PC-9 (cell line): ENCODE results near the gene KLHL36. TPM values are rescaled to one million over a fixed set of nuclear protein-coding genes. Genes with fewer than 3 reads are reported as not detected.
"Not testable (repeated sequence)": the region's sequence is repeated elsewhere in the genome, so short reads cannot be mapped to it uniquely, and the experiment has no call there.

Experiments
- BruUV-seq: library from RNA; stranded (reverse); fragments of 400-500 nt; replicated peaks from 2 replicates; lab custom pipeline; 2021; lab: Mats Ljungman, UMichigan
- CTCF ChIA-PET: fragments of 300-600 bp; sonication (Branson Sonifier 250); formaldehyde crosslinking; loops from one replicate; lab custom pipeline; 2022; ENCODE audit warnings: antibody characterized with exemption; lab: Charles Lee
- POLR2A ChIA-PET: fragments of 300-600 bp; sonication (Branson Sonifier 250); formaldehyde crosslinking; loops from one replicate; lab custom pipeline; 2022; ENCODE audit warnings: antibody characterized with exemption; ENCODE audit not compliant: unreplicated experiment; lab: Charles Lee
- DNase-seq, 2 experiments: peaks; one replicate each; pipeline versions ENCODE4 v3.0.0 to v3.0.0-alpha.2; 2015 to 2022; ENCODE audit warnings: mixed read lengths in 1 of 2
- H2AFZ ChIP-seq: fragments of 200-600 bp; sonication (generic); 2 replicates; pipeline ENCODE4 v1.8.1; 2017; ENCODE audit warnings: antibody characterized with exemption
- H3F3A ChIP-seq: fragments of 200-600 bp; sonication (generic); 2 replicates; pipeline ENCODE4 v1.8.1; 2017; ENCODE audit warnings: antibody characterized with exemption, mild to moderate bottlenecking, low read depth; ENCODE audit not compliant: insufficient read depth
- H3K27ac ChIP-seq: fragments of 200-600 bp; sonication (generic); 2 replicates; pipeline ENCODE4 v1.6.1; 2016; ENCODE audit warnings: mixed run types
- H3K27me3 ChIP-seq: fragments of 200-600 bp; sonication (generic); 2 replicates; pipeline ENCODE4 v1.6.1; 2016; ENCODE audit warnings: low read depth, mixed run types; ENCODE audit not compliant: insufficient read depth
- H3K36me3 ChIP-seq: fragments of 200-600 bp; sonication (generic); 2 replicates; pipeline ENCODE4 v1.6.1; 2016; ENCODE audit warnings: low read depth, mixed run types
- H3K4me1 ChIP-seq: fragments of 200-600 bp; sonication (generic); replicated peaks from 2 replicates; pipeline ENCODE4 v1.6.1; 2016; ENCODE audit warnings: mixed run types; ENCODE audit not compliant: insufficient read depth
- H3K4me2 ChIP-seq: fragments of 200-600 bp; sonication (generic); 2 replicates; pipeline ENCODE4 v1.6.1; 2017; ENCODE audit warnings: mixed run types
- H3K4me3 ChIP-seq: fragments of 200-600 bp; sonication (generic); 2 replicates; pipeline ENCODE4 v1.6.1; 2016; ENCODE audit warnings: mixed run types
- H3K79me2 ChIP-seq: fragments of 200-600 bp; sonication (generic); 2 replicates; pipeline ENCODE4 v1.6.1; 2017; ENCODE audit warnings: low read depth, mixed run types
- H3K9me2 ChIP-seq: fragments of 200-600 bp; sonication (generic); 2 replicates; pipeline ENCODE4 v1.8.1; 2017; ENCODE audit warnings: mild to moderate bottlenecking; ENCODE audit not compliant: insufficient read depth
- H3K9me3 ChIP-seq: fragments of 200-600 bp; sonication (generic); 2 replicates; pipeline ENCODE4 v1.8.1; 2016; ENCODE audit warnings: low read depth; ENCODE audit not compliant: insufficient read depth
- H4K20me1 ChIP-seq: fragments of 200-600 bp; sonication (generic); 2 replicates; pipeline ENCODE4 v1.8.1; 2017; ENCODE audit not compliant: insufficient read depth
- EZH2 ChIP-seq: fragments of 200-600 bp; sonication (generic); IDR thresholded peaks from 2 replicates; pipeline ENCODE4 v1.8.0; 2017; ENCODE audit warnings: antibody characterized with exemption, low read depth
- intact Hi-C: fragments of 100-400 bp; cut with micrococcal nuclease; formaldehyde crosslinking; loops from one replicate; pipeline ENCODE4 v1.10.0; 2022; ENCODE audit not compliant: unreplicated experiment
- total RNA-seq: library from RNA; stranded (reverse); gene quantifications from 2 replicates; pipeline ENCODE4 v1.2.3, GENCODE V29; 2021
- TF ChIP-seq, protein P1 (sequence below): fragments of 200-600 bp; sonication (generic); conservative IDR thresholded peaks from 2 replicates; pipeline ENCODE4 v1.6.1; 2017; ENCODE audit warnings: mixed run types, antibody characterized with exemption, mild to moderate bottlenecking, moderate library complexity

The KLHL36 gene
- total RNA-seq, 1 experiment from 2014 or later = 73.8 TPM

DNA sequence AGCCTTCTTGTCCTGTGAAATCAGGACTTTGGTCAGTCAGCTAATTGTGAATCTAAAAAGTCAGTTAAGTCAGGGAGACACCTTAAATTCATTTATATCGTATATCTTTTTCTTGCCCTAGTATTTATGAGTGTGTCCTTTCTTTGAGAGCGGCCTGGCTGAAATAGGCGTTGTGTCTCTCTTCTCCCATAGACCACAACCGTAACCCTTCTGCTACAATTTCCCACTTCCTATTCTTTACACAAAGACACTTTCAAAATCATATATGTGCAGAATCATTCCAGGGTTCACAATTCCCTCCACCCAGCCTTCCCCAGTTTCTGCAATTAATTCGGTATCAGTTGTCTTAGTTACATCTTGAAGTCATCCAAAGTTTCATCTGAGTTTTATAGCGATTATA is 16.4 kb upstream of the KLHL36 start:
- Histone ChIP-seq H3K9me2 (no peaks in the 10 kb centered on the region), H4K20me1 (no peaks in the 10 kb centered on the region), H3K4me1 (no peaks in the 10 kb centered on the region), H3K9me3 (no peaks in the 10 kb centered on the region), H3K36me3 (no peaks in the 10 kb centered on the region), H3F3A (no peaks in the 10 kb centered on the region), H3K27ac (no peak overlapping the region), H3K4me3 (no peak overlapping the region), H2AFZ (no peak overlapping the region), H3K27me3 (no peaks in the 10 kb centered on the region), H3K4me2 (no peak overlapping the region), H3K79me2 (no peaks in the 10 kb centered on the region)
- ChIA-PET POLR2A (no interaction called here), CTCF (no interaction called here)
- TF ChIP-seq EZH2 = no peak
- TF ChIP-seq, protein P1, sequence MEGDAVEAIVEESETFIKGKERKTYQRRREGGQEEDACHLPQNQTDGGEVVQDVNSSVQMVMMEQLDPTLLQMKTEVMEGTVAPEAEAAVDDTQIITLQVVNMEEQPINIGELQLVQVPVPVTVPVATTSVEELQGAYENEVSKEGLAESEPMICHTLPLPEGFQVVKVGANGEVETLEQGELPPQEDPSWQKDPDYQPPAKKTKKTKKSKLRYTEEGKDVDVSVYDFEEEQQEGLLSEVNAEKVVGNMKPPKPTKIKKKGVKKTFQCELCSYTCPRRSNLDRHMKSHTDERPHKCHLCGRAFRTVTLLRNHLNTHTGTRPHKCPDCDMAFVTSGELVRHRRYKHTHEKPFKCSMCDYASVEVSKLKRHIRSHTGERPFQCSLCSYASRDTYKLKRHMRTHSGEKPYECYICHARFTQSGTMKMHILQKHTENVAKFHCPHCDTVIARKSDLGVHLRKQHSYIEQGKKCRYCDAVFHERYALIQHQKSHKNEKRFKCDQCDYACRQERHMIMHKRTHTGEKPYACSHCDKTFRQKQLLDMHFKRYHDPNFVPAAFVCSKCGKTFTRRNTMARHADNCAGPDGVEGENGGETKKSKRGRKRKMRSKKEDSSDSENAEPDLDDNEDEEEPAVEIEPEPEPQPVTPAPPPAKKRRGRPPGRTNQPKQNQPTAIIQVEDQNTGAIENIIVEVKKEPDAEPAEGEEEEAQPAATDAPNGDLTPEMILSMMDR = no peak
- DNase-seq = no peak
- intact Hi-C loops = no loop called here
- no TSS peak for BruUV-seq

DNA sequence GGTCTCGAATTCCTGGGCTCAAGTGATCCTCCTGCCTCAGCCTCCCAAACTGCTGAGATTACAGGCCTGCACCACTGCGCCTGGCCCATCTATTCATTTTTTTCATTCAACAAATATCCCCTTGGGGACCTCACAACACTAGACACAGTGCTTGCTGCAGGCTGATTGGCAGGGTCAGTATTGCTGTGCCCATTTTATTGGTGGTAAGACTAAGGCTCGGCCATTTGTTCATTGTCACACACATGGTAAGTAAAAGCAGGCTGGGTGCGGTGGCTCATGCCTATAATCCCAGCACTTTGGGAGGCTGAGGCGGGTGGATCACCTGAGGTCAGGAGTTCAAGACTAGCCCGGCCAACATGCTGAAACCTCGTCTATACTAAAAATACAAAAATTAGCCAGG is 15.4 kb upstream of the KLHL36 start:
- POLR2A ChIA-PET = not testable (repeated sequence)

DNA sequence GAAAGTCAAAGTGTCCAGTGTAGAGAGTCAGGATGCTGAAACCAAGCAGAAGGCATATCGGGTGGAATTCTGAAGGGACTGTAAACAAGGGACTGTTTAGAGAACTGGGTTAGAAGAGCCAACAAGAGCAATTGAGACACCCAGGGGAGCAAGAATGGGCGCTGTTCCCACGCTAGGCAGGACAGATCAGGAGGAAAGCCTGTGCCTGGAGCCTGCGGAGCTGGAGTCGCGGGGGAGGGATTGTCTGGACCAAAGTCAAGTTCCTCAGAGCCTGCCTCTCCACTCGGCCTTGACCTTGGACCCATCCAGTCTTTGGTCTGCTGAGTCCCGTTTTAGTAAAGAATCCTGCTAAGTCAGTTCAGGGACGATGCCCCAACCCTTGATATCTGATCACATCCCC is 14.7 kb upstream of the KLHL36 start:
- Histone ChIP-seq H3K36me3 (no peaks in the 10 kb centered on the region), H3K79me2 (no peaks in the 10 kb centered on the region), H3F3A (no peaks in the 10 kb centered on the region), H3K4me2 (no peak overlapping the region), H3K4me3 (no peak overlapping the region), H4K20me1 (no peaks in the 10 kb centered on the region), H2AFZ (no peak overlapping the region), H3K9me3 (no peaks in the 10 kb centered on the region), H3K27me3 (no peaks in the 10 kb centered on the region), H3K4me1 (no peaks in the 10 kb centered on the region), H3K27ac (no peak overlapping the region), H3K9me2 (no peaks in the 10 kb centered on the region)
- BruUV-seq = no TSS peak
- DNase-seq = no peak
- intact Hi-C loops = no loop called here
- ChIA-PET CTCF (no interaction called here), POLR2A (no interaction called here)
- no peak for TF ChIP-seq EZH2
- TF ChIP-seq, protein P1 = no peak

More for the DNA sequence above, 15.4 kb upstream of the KLHL36 start:
- H3K9me2 ChIP-seq, H3K4me1 ChIP-seq, H3F3A ChIP-seq, H3K27ac ChIP-seq, H3K9me3 ChIP-seq, BruUV-seq, H3K27me3 ChIP-seq, H3K36me3 ChIP-seq, H3K79me2 ChIP-seq, CTCF ChIA-PET, H4K20me1 ChIP-seq, H3K4me2 ChIP-seq, intact Hi-C loops, H3K4me3 ChIP-seq, H2AFZ ChIP-seq, DNase-seq: not testable (repeated sequence)

DNA sequence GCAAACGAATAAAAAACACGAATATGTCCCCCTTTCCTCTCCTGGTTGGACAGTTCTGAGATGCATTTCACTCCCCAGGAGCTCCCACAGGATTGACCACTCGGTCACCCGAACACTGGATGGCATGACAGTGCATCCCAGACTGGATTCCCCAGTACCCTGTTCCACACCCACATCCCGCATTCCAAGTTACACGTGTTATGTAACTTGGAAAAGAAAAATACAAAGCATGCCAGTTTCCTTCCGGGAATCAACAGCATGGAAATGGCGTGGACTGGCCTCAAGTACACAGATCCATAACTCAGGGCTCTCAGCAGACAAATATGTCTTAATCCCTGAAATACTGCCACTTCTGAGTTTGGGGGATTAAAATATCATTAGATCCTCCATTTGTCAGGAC is 12.6 kb upstream of the KLHL36 start:
- no peaks in the 10 kb centered on the region for H3K9me3 ChIP-seq
- no peak overlapping the region for H3K4me3 ChIP-seq
- no peaks in the 10 kb centered on the region for H4K20me1 ChIP-seq
- no peak overlapping the region for H2AFZ ChIP-seq
- H3K27me3 ChIP-seq = no peaks in the 10 kb centered on the region
- no peak for DNase-seq
- ChIA-PET CTCF (no interaction called here), POLR2A (no interaction called here)
- no peak overlapping the region for H3K27ac ChIP-seq
- H3K9me2 ChIP-seq = no peaks in the 10 kb centered on the region
- BruUV-seq = no TSS peak
- no peaks in the 10 kb centered on the region for H3K36me3 ChIP-seq
- no peaks in the 10 kb centered on the region for H3K4me1 ChIP-seq
- TF ChIP-seq, protein P1 = no peak
- TF ChIP-seq EZH2 = no peak
- no peak overlapping the region for H3K4me2 ChIP-seq
- no peaks in the 10 kb centered on the region for H3K79me2 ChIP-seq
- intact Hi-C loops = no loop called here
- no peaks in the 10 kb centered on the region for H3F3A ChIP-seq
